HG02588 (cell line): ENCODE measurements around the gene OGDHL.

ENCODE experiments used
- ATAC-seq: cut with Tn5 transposase; IDR thresholded peaks from one replicate; pipeline ENCODE4 v1.9.1; 2021; ENCODE audit warnings: mild to moderate bottlenecking, moderate library complexity; ENCODE audit not compliant: unreplicated experiment

OGDHL gene

DNA sequence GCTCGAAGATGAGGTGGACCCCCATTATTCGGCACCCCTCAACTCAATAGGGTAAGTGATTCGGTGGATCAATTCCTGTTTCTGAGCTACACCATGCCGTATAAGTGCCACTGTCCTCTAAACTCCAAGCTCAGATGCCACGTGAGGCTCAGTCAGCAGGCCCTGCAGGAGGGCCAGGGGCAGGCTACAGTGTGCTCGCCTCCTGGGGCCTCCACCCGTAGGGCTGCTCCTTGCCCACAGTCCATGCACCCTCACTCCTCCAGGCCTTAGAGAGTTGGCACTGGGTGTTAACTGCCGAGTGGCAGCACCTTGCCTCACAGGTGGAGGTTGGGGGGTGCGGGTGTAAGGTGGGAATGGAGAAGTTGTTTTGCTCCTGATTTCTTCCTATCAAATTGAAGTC lies 70.5 kb downstream of the OGDHL start:
- no peak for ATAC-seq

DNA sequence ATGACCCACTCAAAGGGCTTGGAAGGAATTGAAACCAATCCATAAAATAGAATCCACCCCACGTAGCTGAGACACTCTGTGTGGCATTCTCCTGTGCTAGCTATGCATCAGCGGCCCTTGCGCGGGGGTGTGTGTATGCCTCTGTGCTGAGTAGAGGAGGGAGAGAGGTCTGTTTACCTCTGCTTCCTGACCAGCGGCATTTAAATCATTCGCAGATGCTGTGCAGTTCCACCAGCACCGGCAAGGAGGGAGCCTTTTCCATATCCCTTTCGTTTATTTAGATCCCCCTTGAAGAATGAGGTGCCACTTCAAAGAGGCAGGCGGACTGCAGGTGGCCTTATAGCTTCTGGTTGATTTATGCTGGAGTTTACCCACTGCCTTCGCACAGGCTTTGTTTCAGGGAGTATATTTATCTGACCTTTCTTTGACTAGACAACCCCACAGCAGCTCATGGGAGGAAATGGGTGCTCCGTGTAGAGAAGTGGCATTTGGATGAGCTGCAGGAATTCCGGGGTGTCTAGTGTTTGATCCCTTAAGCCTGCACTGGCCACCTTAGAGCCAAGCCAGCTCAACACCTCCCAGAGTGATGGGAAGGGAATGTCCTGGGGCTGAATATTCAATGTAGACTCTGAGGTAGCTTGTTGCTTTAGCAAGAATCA lies 71.3 kb downstream of the OGDHL start:
- no peak for ATAC-seq

DNA sequence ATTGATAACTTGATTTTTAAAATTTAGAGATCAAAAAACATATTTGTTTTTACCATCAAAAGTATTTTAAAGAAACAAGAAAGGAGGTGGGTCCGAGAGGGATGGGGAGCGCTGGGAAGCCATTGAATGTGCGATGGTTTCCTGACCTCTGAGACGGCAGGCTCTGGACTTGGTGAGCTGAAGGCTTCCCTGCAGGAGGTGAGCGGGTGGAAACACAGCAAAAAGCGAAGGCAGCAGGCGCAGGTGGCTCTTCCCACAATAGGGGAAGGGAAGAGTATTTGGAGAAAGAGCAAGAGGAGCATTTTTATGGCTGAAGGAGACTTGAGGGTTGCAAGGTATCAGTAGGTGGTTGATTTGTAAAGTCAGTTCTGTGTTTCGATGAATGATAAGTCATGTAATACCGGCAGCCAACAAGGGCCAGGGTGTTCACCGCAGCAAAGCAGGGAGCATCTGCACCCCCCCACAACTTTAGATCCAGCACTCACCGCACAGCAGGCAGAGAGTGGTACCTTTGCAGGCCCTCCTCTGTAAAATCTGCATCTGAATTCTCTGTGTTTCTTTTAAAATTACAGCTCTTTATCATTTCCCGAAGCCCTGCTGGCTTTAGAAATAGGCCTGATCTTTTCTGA lies 72.1 kb downstream of the OGDHL start:
- no peak for ATAC-seq

DNA sequence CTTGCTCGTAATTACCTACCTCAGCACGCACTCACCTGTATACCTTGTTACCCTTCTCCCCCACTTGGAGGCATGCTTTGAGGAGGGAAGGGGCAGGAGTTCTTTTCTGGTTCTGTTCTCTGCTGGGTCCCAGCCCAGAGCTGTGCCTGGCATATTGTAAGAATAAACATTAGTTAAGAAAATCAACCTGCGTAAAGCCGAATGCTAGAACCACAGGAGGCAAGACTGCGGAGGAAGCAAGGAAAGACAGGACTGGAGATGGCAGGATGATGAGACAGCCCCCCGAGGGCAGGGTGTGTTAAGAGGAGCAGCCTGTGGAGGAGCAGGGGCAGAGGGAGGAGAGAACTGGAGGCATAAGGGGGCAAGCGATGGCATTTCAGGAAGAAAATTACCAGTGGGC lies 73.2 kb downstream of the OGDHL start:
- ATAC-seq: no peak

DNA sequence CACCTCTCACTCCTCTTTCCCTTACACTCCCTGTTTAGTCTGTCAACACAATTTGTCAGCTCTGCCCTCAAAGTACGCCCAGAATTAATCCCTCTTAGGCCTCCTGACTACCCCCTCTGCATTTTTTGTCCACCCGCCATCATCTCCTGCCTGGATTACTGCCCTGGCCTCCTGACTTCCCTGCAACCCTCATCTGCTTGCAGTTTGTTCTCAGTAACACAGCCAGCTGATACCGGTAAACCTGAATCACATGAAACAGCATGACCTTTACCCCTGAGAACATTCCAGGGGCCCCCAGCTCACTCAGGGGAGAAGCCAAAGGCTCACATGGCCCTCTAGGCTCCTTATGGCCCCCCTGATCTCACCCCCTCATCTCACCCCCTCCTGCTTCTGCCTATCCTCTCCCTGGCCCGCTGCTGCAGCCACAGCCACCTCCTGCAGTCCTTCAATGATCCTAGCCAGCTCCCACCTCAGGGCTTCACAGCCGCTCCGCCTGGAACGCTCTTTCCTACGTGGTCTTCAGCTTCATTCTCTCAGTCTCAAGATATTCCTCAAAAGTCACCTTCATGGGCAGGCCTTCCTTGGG lies 73.8 kb downstream of the OGDHL start:
- ATAC-seq: no peak

DNA sequence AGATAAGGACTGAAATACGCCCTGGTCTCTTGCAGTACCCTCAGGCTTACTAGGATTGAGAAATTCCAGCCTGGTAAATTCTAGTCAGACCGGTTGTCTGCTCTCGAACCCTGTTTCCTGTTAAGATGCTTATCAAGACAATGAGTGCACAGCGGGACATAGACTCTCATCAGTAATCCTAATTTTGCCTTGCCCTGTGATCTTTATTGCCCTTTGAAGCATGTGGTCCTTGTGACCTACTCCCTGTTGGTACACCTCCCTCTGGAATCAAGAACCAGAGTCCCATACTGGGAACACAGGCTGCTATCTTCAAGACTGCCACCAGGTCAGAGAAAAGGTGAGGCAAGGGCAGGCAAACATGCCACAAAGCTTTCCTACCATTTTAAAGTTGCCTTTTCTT lies 75.5 kb downstream of the OGDHL start:
- ATAC-seq: no peak
